ENCODE data around the gene ANAPC16. TPM values are rescaled to one million over a fixed set of nuclear protein-coding genes. Genes with fewer than 3 reads are reported as not detected.

Gene ANAPC16
- total RNA-seq, 1 donor from 2014 or later = 37.0 TPM

DNA sequence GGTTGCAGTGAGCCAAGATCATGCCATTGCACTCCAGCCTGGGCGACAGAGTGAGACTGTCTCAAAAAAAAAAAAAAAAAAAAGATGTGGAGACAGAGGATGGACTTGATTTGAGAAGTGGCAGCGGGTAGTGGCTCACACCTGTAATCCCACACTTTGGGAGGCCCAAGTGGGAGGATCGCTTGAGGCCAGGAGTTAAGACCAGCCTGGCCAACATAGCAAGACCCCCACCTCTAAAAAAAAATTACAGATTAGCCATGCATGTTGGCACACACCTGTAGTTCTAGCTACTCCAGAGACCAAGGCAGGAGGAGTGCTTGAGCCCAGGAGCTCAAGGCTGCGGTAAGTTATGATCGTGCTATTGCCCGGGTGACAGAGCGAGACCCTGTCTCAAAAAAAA, 24.6 kb downstream of the ANAPC16 start:
- peaks cover 2% of the 10 kb centered on the region for H3K9me3 Mint-ChIP-seq (ENCODE audit: unreplicated experiment)
- no peak for DNase-seq
- H3K36me3 Mint-ChIP-seq (ENCODE audit: unreplicated experiment) = no peaks in the 10 kb centered on the region
- no peak overlapping the region for H3K4me3 Mint-ChIP-seq (ENCODE audit: unreplicated experiment)
- H3K4me1 Mint-ChIP-seq (ENCODE audit: low read depth, unreplicated experiment) = peaks cover 10% of the 10 kb centered on the region
- H3K27me3 Mint-ChIP-seq (ENCODE audit: unreplicated experiment) = no peaks in the 10 kb centered on the region
- TF ChIP-seq, protein P1, sequence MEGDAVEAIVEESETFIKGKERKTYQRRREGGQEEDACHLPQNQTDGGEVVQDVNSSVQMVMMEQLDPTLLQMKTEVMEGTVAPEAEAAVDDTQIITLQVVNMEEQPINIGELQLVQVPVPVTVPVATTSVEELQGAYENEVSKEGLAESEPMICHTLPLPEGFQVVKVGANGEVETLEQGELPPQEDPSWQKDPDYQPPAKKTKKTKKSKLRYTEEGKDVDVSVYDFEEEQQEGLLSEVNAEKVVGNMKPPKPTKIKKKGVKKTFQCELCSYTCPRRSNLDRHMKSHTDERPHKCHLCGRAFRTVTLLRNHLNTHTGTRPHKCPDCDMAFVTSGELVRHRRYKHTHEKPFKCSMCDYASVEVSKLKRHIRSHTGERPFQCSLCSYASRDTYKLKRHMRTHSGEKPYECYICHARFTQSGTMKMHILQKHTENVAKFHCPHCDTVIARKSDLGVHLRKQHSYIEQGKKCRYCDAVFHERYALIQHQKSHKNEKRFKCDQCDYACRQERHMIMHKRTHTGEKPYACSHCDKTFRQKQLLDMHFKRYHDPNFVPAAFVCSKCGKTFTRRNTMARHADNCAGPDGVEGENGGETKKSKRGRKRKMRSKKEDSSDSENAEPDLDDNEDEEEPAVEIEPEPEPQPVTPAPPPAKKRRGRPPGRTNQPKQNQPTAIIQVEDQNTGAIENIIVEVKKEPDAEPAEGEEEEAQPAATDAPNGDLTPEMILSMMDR (IDR thresholded peaks at IDR 0.05; ENCODE audit: partially characterized antibody, unreplicated experiment) = no peak
- no peak overlapping the region for H3K27ac Mint-ChIP-seq (ENCODE audit: unreplicated experiment)

DNA sequence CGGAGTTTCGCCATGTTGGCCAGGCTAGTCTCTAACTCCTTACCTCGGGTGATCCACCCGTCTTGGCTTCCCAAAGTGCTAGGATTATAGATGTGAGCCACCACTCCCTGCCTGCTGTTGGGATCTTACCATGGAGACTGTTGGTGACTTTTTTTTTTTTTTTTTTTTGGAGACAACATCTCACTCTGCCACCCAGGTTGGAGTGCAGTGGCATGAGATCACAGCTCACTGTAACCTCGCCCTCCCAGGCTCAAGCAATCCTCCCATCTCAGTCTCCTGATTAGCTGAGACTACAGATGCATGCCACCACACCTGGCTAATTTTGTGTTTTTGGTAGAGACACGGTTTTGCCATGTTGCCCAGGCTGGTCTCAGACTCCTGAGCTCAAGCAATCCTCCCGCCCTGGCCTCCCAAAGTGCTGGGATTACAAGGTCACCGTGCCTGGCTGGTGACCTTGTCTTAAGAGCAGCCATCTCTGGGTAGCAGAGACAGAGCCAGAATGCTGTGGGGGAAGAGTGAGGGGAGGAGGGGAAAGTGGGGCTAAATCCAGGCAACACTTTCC, 26.0 kb downstream of the ANAPC16 start:
- no peak for DNase-seq
- Mint-ChIP-seq H3K4me1 (ENCODE audit: low read depth, unreplicated experiment) (peaks cover 10% of the 10 kb centered on the region), H3K27ac (ENCODE audit: unreplicated experiment) (no peak overlapping the region), H3K36me3 (ENCODE audit: unreplicated experiment) (no peaks in the 10 kb centered on the region), H3K9me3 (ENCODE audit: unreplicated experiment) (peaks cover 2% of the 10 kb centered on the region), H3K4me3 (ENCODE audit: unreplicated experiment) (no peak overlapping the region), H3K27me3 (ENCODE audit: unreplicated experiment) (no peaks in the 10 kb centered on the region)
- TF ChIP-seq, protein P1 (IDR thresholded peaks at IDR 0.05; ENCODE audit: partially characterized antibody, unreplicated experiment) = no peak

DNA sequence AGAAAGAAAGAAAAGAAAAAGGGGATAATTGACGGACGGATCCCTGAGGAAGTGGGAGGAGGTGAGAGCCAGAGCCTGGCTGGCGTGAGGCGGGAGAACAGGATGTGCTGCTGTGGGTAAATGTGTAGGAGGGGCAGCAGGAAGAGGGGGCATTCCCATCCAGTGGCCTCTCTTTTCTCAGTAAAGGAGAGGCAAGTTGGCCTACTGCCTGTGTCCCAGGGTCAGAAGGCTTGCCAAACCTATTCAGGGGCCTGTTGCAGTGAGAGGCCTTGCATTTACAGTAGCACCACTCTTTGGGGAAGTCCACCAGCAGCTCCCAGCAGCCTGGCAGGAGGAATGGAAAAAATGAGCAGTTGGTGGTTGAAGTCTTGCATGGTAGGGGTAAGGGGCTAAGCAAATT, 26.9 kb downstream of the ANAPC16 start:
- H3K4me1 Mint-ChIP-seq (ENCODE audit: low read depth, unreplicated experiment) = peaks cover 10% of the 10 kb centered on the region
- H3K4me3 Mint-ChIP-seq (ENCODE audit: unreplicated experiment) = no peak overlapping the region
- no peaks in the 10 kb centered on the region for H3K27me3 Mint-ChIP-seq (ENCODE audit: unreplicated experiment)
- H3K9me3 Mint-ChIP-seq (ENCODE audit: unreplicated experiment) = peaks cover 4% of the 10 kb centered on the region
- H3K36me3 Mint-ChIP-seq (ENCODE audit: unreplicated experiment) = no peaks in the 10 kb centered on the region
- no peak for DNase-seq
- H3K27ac Mint-ChIP-seq (ENCODE audit: unreplicated experiment) = no peak overlapping the region
- TF ChIP-seq, protein P1 (IDR thresholded peaks at IDR 0.05; ENCODE audit: partially characterized antibody, unreplicated experiment) = no peak

DNA sequence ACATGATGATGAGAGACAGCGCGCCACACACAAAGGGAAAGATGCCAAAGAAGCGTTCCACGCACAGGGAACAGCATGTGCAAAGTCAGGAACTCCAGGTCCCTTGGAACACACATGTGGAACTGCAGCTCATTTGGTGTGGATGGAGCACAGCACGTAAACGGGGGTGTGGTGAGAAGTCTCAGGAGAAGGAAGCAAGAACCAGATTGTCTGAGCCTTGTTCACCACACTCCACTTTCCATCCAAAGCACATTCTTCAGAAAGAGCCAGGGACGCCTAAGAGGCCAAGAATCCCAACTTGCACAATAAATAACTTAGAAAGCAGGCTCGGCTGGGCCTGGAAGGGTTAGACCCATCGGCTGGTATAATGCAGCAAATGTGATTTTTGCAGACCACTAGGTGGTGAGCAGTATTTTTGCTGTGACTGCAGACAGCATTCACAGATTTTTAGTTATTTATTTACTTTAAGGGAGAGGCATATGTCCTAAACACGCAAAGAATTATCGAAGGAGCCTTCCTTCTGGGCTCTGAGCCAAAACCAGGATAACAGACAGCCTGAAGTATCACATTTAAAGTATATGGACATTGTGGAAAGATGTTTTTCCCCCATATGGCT, 28.1 kb downstream of the ANAPC16 start:
- Mint-ChIP-seq H3K36me3 (ENCODE audit: unreplicated experiment) (no peaks in the 10 kb centered on the region), H3K27me3 (ENCODE audit: unreplicated experiment) (peaks cover 2% of the 10 kb centered on the region), H3K4me1 (ENCODE audit: low read depth, unreplicated experiment) (peaks cover 16% of the 10 kb centered on the region), H3K27ac (ENCODE audit: unreplicated experiment) (peak overlapping the region; percentile 28), H3K9me3 (ENCODE audit: unreplicated experiment) (peaks cover 4% of the 10 kb centered on the region), H3K4me3 (ENCODE audit: unreplicated experiment) (no peak overlapping the region)
- DNase-seq = no peak
- TF ChIP-seq, protein P1 (IDR thresholded peaks at IDR 0.05; ENCODE audit: partially characterized antibody, unreplicated experiment) = no peak

DNA sequence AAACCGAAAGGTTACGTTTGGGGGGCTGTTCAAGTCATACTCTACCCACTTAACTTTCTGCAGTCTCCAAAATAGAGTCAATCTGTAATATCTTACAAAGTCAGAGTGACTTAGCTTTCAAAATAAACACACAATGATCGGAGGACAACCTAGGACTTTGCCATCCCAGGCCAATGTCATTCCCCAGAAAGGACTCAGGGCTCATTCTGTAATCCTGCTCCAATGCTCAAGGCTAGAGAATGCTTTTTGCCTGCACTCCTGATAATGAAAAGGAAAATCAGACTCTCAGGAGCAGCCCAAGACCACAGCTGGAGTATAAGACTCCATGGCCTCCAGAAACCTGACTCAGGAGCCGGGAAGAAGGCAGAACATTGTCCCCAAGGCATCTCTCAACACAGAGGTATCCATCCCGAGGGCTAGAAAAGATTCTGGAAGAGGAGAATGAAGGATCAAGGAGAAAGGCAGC, 28.8 kb downstream of the ANAPC16 start:
- no peak overlapping the region for H3K27ac Mint-ChIP-seq (ENCODE audit: unreplicated experiment)
- TF ChIP-seq, protein P1 (IDR thresholded peaks at IDR 0.05; ENCODE audit: partially characterized antibody, unreplicated experiment) = no peak
- peaks cover 2% of the 10 kb centered on the region for H3K27me3 Mint-ChIP-seq (ENCODE audit: unreplicated experiment)
- DNase-seq = no peak
- H3K4me1 Mint-ChIP-seq (ENCODE audit: low read depth, unreplicated experiment) = peaks cover 16% of the 10 kb centered on the region
- H3K36me3 Mint-ChIP-seq (ENCODE audit: unreplicated experiment) = no peaks in the 10 kb centered on the region
- H3K9me3 Mint-ChIP-seq (ENCODE audit: unreplicated experiment) = peaks cover 4% of the 10 kb centered on the region
- H3K4me3 Mint-ChIP-seq (ENCODE audit: unreplicated experiment) = no peak overlapping the region

All from glutamatergic neuron (in vitro differentiated cells).